ENCODE measurements around the gene THEM5. TPM values are rescaled to one million over a fixed set of nuclear protein-coding genes. Genes with fewer than 3 reads are reported as not detected.
A peak's percentile ranks its signal among the peaks of the same experiment; 100 is the strongest.

THEM5 gene
- total RNA-seq, 1 experiment from 2014 or later, result not detected

DNA sequence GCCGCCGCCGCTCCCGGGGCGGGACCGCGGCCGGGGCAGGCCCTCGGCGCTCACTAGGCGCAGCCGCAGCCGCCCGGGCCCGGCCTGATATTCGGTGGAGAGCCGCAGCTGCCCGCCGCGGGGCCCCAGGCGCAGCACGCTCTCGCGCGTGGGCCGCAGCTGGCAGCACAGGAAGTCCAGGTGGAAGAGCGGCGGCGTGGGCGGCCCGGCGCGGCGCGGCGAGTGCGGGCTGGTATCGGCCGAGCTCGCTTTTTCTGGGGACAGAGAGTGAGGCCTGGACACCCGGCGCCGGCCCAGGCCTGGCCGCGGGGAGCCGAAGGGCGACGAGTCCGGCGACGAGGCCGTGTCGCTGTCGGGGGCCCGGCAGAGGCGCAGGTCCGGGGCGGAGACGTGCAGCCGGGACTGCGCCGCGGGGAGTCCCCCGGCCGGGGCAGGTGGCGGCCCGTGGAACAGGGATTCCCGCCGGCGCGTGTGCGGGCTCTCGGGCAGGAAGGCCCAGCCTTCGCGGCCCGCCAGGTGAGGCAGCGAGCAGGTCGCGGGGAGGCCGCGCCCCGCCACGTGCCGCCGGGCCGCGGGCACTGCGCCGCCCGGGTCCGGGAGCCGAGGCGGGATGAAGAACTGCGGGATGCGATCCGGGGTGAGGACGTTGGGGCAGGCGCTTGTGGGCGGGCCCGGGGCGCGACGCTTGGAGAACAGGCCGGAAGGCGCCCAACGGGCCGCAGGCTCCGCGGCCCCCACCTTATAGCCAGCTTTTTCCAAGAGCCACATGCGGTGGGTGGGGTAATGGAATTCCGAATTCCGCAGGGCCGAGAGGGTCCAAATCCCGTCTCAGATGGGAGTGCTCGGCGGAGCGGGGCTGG lies 15.1 kb downstream of the THEM5 start:
- H3K9me3 ChIP-seq (ENCODE audit: low read length), result no peaks in the 10 kb centered on the region
- peak overlapping the region; percentile 97 for H3K27ac ChIP-seq (ENCODE audit: low read length)
- H3K9ac ChIP-seq (ENCODE audit: low read length), result no peak overlapping the region
- ChIA-PET POLR2A (ENCODE audit: unreplicated experiment) (interaction anchor here (0.6 to 0.7 kb wide), 2 partner anchors 8 to 270 kb away, joined by 3 to 4 read pairs; no protein-coding TSS in a partner anchor), CTCF (interaction anchor here (0.6 to 2.1 kb wide), 4 partner anchors 71 to 327 kb away, joined by 3 to 6 read pairs (median 4); partner anchors contain the start of gene CGN)
- H4K20me1 ChIP-seq (ENCODE audit: low read length), result no peaks in the 10 kb centered on the region
- peaks cover 51% of the 10 kb centered on the region for H3K4me1 ChIP-seq (ENCODE audit: insufficient read depth, low read length)
- no peaks in the 10 kb centered on the region for H3K27me3 ChIP-seq (ENCODE audit: low read length)
- no peaks in the 10 kb centered on the region for H3K36me3 ChIP-seq (ENCODE audit: low read depth, low read length)
- no peak overlapping the region for H2AFZ ChIP-seq (ENCODE audit: low read length)
- no peaks in the 10 kb centered on the region for H3K9me2 ChIP-seq (replicated peaks; ENCODE audit: low read length)
- BruUV-seq (replicated peaks), result no TSS peak
- intact Hi-C loops (cut with micrococcal nuclease), result loop anchor here (10.0 kb wide), 2 partner anchors 224 to 494 kb away; partner anchors contain the start of genes RFX5 and SNX27
- H3K4me2 ChIP-seq (ENCODE audit: low read length), result no peak overlapping the region
- TF ChIP-seq EZH2 (IDR thresholded peaks at IDR 0.05; ENCODE audit: low read length, unreplicated experiment) (no peak), EZH2phosphoT487 (IDR thresholded peaks at IDR 0.05; ENCODE audit: borderline replicate concordance, low read length) (no peak)
- TF ChIP-seq, protein P1, sequence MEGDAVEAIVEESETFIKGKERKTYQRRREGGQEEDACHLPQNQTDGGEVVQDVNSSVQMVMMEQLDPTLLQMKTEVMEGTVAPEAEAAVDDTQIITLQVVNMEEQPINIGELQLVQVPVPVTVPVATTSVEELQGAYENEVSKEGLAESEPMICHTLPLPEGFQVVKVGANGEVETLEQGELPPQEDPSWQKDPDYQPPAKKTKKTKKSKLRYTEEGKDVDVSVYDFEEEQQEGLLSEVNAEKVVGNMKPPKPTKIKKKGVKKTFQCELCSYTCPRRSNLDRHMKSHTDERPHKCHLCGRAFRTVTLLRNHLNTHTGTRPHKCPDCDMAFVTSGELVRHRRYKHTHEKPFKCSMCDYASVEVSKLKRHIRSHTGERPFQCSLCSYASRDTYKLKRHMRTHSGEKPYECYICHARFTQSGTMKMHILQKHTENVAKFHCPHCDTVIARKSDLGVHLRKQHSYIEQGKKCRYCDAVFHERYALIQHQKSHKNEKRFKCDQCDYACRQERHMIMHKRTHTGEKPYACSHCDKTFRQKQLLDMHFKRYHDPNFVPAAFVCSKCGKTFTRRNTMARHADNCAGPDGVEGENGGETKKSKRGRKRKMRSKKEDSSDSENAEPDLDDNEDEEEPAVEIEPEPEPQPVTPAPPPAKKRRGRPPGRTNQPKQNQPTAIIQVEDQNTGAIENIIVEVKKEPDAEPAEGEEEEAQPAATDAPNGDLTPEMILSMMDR (conservative IDR thresholded peaks at IDR 0.05; ENCODE audit: low read depth, low read length), result no peak
- H3K79me2 ChIP-seq (ENCODE audit: low read length), result peaks cover 3% of the 10 kb centered on the region; the same call in 1 of the 2 replicates
- ATAC-seq (no peak), DNase-seq (no peak)
- H3K4me3 ChIP-seq (ENCODE audit: low read length), result no peak overlapping the region
- no peaks in the 10 kb centered on the region for H3F3A ChIP-seq (ENCODE audit: low read length, unreplicated experiment)

DNA sequence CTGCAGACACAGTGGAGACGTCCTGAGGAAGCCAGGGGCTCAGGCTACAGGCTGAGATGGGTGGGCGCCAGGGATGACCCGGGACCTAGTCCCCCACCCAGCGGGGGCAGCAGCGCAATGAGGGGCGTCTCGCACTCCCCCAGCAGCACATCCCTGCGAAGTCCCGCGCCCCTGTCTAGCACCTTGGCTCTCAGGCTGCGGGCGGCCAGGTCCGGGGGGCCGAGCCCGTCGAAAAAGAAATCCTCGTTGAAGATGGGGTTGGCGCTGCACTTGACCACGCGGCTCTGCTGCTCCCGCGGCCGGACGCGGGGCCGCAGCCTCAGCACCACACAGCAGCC lies 15.7 kb downstream of the THEM5 start:
- peak overlapping the region; percentile 83 for H3K27ac ChIP-seq (ENCODE audit: low read length)
- H3K4me3 ChIP-seq (ENCODE audit: low read length), result no peak overlapping the region
- no peaks in the 10 kb centered on the region for H3K36me3 ChIP-seq (ENCODE audit: low read depth, low read length)
- H3K79me2 ChIP-seq (ENCODE audit: low read length), result peaks cover 3% of the 10 kb centered on the region; the same call in 1 of the 2 replicates
- intact Hi-C loops (cut with micrococcal nuclease), result loop anchor here (2.0 to 10.0 kb wide), 3 partner anchors 47 to 493 kb away; partner anchors contain the start of genes RFX5, SNX27 and TDRKH
- DNase-seq (no peak), ATAC-seq (no peak)
- no peaks in the 10 kb centered on the region for H3F3A ChIP-seq (ENCODE audit: low read length, unreplicated experiment)
- no peak overlapping the region for H3K4me2 ChIP-seq (ENCODE audit: low read length)
- no peak overlapping the region for H2AFZ ChIP-seq (ENCODE audit: low read length)
- H3K9me2 ChIP-seq (replicated peaks; ENCODE audit: low read length), result no peaks in the 10 kb centered on the region
- peaks cover 51% of the 10 kb centered on the region for H3K4me1 ChIP-seq (ENCODE audit: insufficient read depth, low read length)
- no TSS peak for BruUV-seq (replicated peaks)
- POLR2A ChIA-PET (ENCODE audit: unreplicated experiment), result no interaction called here
- CTCF ChIA-PET, result interaction anchor here (0.6 kb wide), 1 partner anchor 146 kb away, joined by 3 read pairs; no protein-coding TSS in a partner anchor
- TF ChIP-seq EZH2 (IDR thresholded peaks at IDR 0.05; ENCODE audit: low read length, unreplicated experiment), result no peak
- TF ChIP-seq, protein P1 (conservative IDR thresholded peaks at IDR 0.05; ENCODE audit: low read depth, low read length), result no peak
- no peak for TF ChIP-seq EZH2phosphoT487 (IDR thresholded peaks at IDR 0.05; ENCODE audit: borderline replicate concordance, low read length)
- H3K9me3 ChIP-seq (ENCODE audit: low read length), result no peaks in the 10 kb centered on the region
- no peaks in the 10 kb centered on the region for H3K27me3 ChIP-seq (ENCODE audit: low read length)
- H4K20me1 ChIP-seq (ENCODE audit: low read length), result no peaks in the 10 kb centered on the region
- H3K9ac ChIP-seq (ENCODE audit: low read length), result peak overlapping the region; percentile 38

All from PC-3 (cell line).